MCF 10A (cell line): Measurements from ENCODE around the gene IFIT5. TPM values are rescaled to one million over a fixed set of nuclear protein-coding genes. Genes with fewer than 3 reads are reported as not detected.
"Not testable (repeated sequence)": the region's sequence is repeated elsewhere in the genome, so short reads cannot be mapped to it uniquely, and the experiment has no call there.

Experiments used
- BruUV-seq: library from RNA; stranded (reverse); fragments of 400-500 nt; replicated peaks from 2 replicates; lab custom pipeline; 2021; lab: Mats Ljungman, UMichigan
- CTCF ChIA-PET: fragments of 300-600 bp; sonication (Branson Sonifier 250); formaldehyde crosslinking; extraction: SDS; loops from one replicate; lab custom pipeline; 2021; ENCODE audit warnings: antibody characterized with exemption, inconsistent platforms; lab: Yijun Ruan, JAX
- POLR2A ChIA-PET: fragments of 300-600, 350-650 bp; sonication (Branson Sonifier 250); formaldehyde crosslinking; extraction: SDS; loops from one replicate; lab custom pipeline; 2020; ENCODE audit warnings: antibody characterized with exemption, inconsistent platforms; lab: Yijun Ruan, JAX
- DNase-seq: peaks from one replicate; pipeline ENCODE4 v3.0.0-alpha.2; 2018; ENCODE audit not compliant: unreplicated experiment
- H3K27ac Mint-ChIP-seq: one replicate; pipeline ENCODE4 v1.8.0; 2022; ENCODE audit warnings: mild to moderate bottlenecking, low read depth, mixed read lengths; ENCODE audit not compliant: unreplicated experiment
- H3K27me3 Mint-ChIP-seq: one replicate; pipeline ENCODE4 v1.8.0; 2022; ENCODE audit warnings: mixed read lengths; ENCODE audit not compliant: insufficient read depth, unreplicated experiment
- H3K36me3 Mint-ChIP-seq: one replicate; pipeline ENCODE4 v1.8.0; 2022; ENCODE audit warnings: mild to moderate bottlenecking, moderate library complexity, mixed read lengths; ENCODE audit not compliant: insufficient read depth, unreplicated experiment
- H3K4me1 Mint-ChIP-seq: one replicate; pipeline ENCODE4 v1.8.0; 2022; ENCODE audit warnings: mixed read lengths; ENCODE audit not compliant: insufficient read depth, unreplicated experiment
- H3K4me3 Mint-ChIP-seq: one replicate; pipeline ENCODE4 v1.8.0; 2022; ENCODE audit warnings: mild to moderate bottlenecking, moderate library complexity, mixed read lengths; ENCODE audit not compliant: unreplicated experiment
- H3K9me3 Mint-ChIP-seq: one replicate; pipeline ENCODE4 v1.8.0; 2022; ENCODE audit warnings: mixed read lengths; ENCODE audit not compliant: unreplicated experiment
- CTCF ChIP-seq: fragments of 200-600 bp; IDR thresholded peaks from one replicate; pipeline ENCODE4 v1.8.0; 2022; ENCODE audit warnings: antibody characterized with exemption, mild to moderate bottlenecking; ENCODE audit not compliant: unreplicated experiment
- intact Hi-C: fragments of 100-400 bp; cut with micrococcal nuclease; formaldehyde crosslinking; loops from 2 replicates; pipeline ENCODE4 v1.14.1; 2022
- total RNA-seq: library from RNA; stranded (reverse); gene quantifications from 2 replicates; pipeline ENCODE4 v1.2.3, GENCODE V29; 2022

IFIT5 gene
- total RNA-seq, 1 experiment from 2014 or later, result 11.2 TPM

GRCh38 chr10:89410551-89410950 lies 3.8 kb upstream of the IFIT5 start:
- H3K27ac Mint-ChIP-seq, BruUV-seq, CTCF ChIA-PET, H3K4me3 Mint-ChIP-seq, intact Hi-C loops, H3K9me3 Mint-ChIP-seq, H3K27me3 Mint-ChIP-seq, H3K36me3 Mint-ChIP-seq, H3K4me1 Mint-ChIP-seq, POLR2A ChIA-PET, DNase-seq: not testable (repeated sequence)

GRCh38 chr10:89411135-89411534 lies 3.2 kb upstream of the IFIT5 start:
- H3K4me3 Mint-ChIP-seq, H3K27ac Mint-ChIP-seq, H3K27me3 Mint-ChIP-seq, BruUV-seq, CTCF ChIA-PET, DNase-seq, H3K36me3 Mint-ChIP-seq, H3K9me3 Mint-ChIP-seq, POLR2A ChIA-PET, intact Hi-C loops, H3K4me1 Mint-ChIP-seq: not testable (repeated sequence)

- ChIA-PET CTCF (interaction anchor here (0.7 to 1.7 kb wide), 4 partner anchors 9 to 195 kb away, joined by 3 to 6 read pairs (median 4); no protein-coding TSS in a partner anchor), POLR2A (interaction anchor here (0.8 to 4.2 kb wide), 2 partner anchors 19 to 192 kb away, joined by 3 to 51 read pairs; partner anchors contain the start of gene IFIT1)
- peaks cover 14% of the 10 kb centered on the region for H3K4me1 Mint-ChIP-seq
- H3K36me3 Mint-ChIP-seq, intact Hi-C loops, BruUV-seq, H3K27ac Mint-ChIP-seq, H3K27me3 Mint-ChIP-seq, H3K4me3 Mint-ChIP-seq, H3K9me3 Mint-ChIP-seq, DNase-seq: not testable (repeated sequence)
These were observed 2.1 kb upstream of the IFIT5 start for GRCh38 chr10:89412276-89412675.

- CTCF ChIA-PET, result interaction anchor here (0.8 to 2.0 kb wide), 6 partner anchors 9 to 202 kb away, joined by 3 to 6 read pairs (median 4); partner anchors contain the start of gene IFIT1
- TF ChIP-seq CTCF, result no peak
- Mint-ChIP-seq H3K27ac (peak overlapping the region; percentile 94), H3K4me3 (peak overlapping the region; percentile 80), H3K27me3 (no peaks in the 10 kb centered on the region), H3K4me1 (peaks cover 14% of the 10 kb centered on the region), H3K9me3 (no peaks in the 10 kb centered on the region), H3K36me3 (peaks cover 15% of the 10 kb centered on the region)
- no peak for DNase-seq
- intact Hi-C loops, result no loop called here
- POLR2A ChIA-PET, result interaction anchor here (0.7 to 4.2 kb wide), 17 partner anchors 10 to 423 kb away, joined by 3 to 51 read pairs (median 4); partner anchors contain the start of genes FAS, IFIT1, IFIT2 and IFIT3
- no TSS peak for BruUV-seq
These were observed 913 bp upstream of the IFIT5 start for GRCh38 chr10:89413398-89413912.

- Mint-ChIP-seq H3K27ac (peak overlapping the region; percentile 94), H3K4me3 (peak overlapping the region; percentile 80), H3K36me3 (peaks cover 15% of the 10 kb centered on the region), H3K4me1 (peaks cover 14% of the 10 kb centered on the region), H3K27me3 (no peaks in the 10 kb centered on the region), H3K9me3 (no peaks in the 10 kb centered on the region)
- intact Hi-C loops, result loop anchor here (1.0 kb wide), 1 partner anchor 23 kb away; the partner anchor contains the start of gene IFIT1
- peak; percentile 47 for DNase-seq
- BruUV-seq, result no TSS peak
- ChIA-PET POLR2A (interaction anchor here (0.5 to 4.2 kb wide), 18 partner anchors 14 to 424 kb away, joined by 3 to 51 read pairs (median 5); partner anchors contain the start of genes IFIT1, IFIT2, IFIT3 and LIPA), CTCF (interaction anchor here (0.6 to 2.0 kb wide), 5 partner anchors 11 to 1465 kb away, joined by 3 to 4 read pairs (median 3); partner anchors contain the start of gene LIPA)
- TF ChIP-seq CTCF, result no peak
These were observed 782 bp downstream of the IFIT5 start for GRCh38 chr10:89414879-89415821.
